Measurements from ENCODE around the gene MRPL53.

The MRPL53 gene

DNA sequence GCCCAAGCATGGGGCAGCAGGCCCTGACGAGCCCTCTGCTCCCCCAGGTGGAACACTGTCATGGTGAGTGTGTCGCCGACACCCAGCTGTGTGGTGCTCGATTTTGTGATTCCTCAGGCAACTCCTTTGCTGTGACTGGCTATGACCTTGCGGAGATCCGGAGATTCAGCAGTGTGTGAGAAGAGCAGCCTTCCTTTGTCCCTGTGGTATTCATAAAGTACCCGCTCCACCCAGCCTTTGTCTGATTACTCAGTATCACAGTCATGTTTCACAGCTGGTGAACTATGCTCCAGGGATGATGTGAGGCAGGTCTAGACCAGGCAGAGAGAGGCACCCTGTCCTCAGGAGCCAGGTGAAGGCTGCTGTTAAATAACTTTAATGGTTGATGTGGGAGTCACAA lies 47.0 kb downstream of the MRPL53 start:
- DNase-seq (ENCODE audit: low spot score): no peak

DNA sequence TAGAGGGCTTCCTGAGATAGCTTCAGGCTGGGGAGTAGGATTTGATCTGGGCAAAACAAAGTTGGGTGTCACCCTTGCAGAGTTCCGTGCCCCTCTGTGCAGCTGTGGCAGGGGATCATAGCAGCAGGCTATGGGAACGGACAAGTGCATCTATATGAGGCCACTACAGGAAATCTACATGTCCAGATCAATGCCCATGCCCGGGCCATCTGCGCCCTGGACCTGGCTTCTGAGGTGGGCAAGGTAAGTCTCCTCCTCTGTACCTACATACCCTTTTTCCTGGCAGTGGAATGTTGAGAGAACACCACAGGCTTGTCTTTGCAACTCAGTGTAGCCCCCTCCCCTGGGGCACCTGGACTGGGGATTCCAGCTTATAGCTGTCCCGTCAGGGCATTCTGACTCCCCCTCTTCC lies 47.5 kb downstream of the MRPL53 start:
- no peak for DNase-seq (ENCODE audit: low spot score)

DNA sequence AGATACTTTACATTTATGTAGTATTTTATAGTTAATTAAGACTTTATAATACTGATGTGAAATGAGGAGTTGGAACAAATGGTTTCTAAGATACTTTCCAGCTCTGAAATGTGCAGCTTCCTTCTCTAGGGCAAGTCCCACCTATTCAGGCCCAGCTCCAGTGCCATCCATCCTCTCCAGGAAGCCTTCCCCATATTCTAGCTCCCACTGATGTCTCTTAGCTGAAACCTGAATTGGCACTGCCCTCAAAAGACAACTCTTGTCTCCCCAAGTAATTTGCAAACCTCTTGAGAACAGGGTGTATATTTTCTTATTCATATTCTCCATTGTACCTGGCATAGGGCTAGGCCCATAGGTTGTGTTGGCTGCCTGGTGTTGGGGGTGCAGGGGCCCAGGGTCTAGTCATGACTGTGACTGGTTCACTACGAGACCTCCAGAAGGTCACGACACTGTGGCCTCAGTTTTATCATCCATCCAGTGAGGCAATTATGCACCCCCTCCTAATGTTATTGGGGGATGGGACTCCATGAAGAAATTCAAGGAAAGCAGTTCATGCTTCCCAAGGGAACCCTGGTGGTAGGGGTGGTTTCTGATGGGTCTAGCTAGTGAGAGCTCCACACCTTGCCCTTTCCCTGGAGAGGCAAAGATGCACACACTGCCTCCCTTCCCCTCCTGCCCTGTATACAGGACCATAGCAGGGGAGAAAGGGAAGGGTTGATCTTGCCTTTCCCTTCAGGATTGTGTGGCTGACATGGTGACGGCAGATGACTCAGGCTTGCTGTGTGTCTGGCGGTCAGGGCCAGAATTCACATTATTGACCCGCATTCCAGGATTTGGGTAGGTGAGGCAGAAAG lies 48.1 kb downstream of the MRPL53 start:
- DNase-seq (ENCODE audit: low spot score): no peak

DNA sequence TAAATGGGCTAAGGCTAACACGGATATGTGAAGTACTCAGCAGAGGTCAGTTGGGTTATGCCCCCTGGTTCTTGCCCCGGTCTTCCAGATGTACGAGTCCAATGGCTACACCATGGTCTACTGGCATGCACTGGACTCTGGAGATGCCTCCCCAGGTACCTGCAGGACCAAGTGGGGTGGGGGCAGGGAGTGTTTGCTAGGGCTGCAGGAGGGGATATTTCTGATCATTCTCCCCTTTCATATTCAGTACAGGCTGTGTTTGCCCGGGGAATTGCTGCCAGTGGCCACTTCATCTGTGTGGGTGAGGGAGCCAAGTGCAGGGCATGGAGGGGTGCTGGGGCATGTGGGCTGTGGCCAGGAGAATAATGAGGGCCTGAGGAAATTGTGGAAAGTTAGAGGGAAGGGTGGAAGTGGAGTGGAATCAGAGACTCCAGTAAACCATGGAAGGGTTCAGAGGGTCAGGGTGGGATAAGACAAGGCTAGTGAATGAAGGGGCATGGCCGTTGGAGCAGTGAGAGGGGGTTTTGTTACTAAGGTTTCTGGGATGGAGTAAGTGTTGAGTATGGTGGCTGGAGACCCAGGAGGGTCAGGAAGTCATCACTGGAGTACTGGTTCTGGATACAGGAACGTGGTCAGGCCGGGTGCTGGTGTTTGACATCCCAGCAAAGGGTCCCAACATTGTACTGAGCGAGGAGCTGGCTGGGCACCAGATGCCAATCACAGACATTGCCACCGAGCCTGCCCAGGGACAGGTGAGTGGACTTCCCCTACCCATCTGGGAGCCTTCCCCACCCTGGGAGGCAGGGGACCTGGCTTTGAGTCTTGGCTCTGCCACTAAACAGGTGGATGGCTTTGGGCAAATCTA lies 49.0 kb downstream of the MRPL53 start:
- DNase-seq (ENCODE audit: low spot score): no peak
